ENCODE results near the gene ARHGAP27. TPM values are rescaled to one million over a fixed set of nuclear protein-coding genes. Genes with fewer than 3 reads are reported as not detected.

Gene ARHGAP27
- total RNA-seq, 1 donor from 2014 or later: 15.1 TPM

DNA sequence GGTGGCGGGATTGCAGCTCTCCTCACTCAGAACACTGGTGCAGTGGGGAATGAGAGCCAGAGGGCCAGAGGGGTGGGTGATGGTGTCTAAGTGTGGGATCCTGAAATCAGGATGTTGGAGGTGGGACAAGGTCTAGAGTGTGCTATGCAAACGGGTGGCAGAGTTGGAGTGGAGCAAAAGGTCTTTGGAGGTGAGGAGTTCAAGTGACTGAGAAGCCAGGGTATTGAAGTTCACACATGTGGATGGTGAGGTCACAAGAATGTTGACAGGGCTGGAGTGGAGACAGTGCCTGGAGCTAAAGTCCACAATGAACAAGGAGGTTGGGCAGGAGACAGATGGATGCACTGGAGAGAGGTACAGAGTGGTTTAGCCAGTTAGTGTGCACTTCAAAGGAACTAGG, 77.6 kb downstream of the ARHGAP27 start:
- Histone ChIP-seq H3K9me3 (replicated peaks) (peaks cover 9% of the 10 kb centered on the region), H3K4me1 (no peaks in the 10 kb centered on the region), H3K36me3 (no peaks in the 10 kb centered on the region), H3K4me3 (no peak overlapping the region), H3K27ac (replicated peaks) (no peak overlapping the region), H3K27me3 (ENCODE audit: low read depth) (no peaks in the 10 kb centered on the region)
- intact Hi-C loops (cut with micrococcal nuclease): no loop called here
- no peak for DNase-seq
- TF ChIP-seq, protein P1, sequence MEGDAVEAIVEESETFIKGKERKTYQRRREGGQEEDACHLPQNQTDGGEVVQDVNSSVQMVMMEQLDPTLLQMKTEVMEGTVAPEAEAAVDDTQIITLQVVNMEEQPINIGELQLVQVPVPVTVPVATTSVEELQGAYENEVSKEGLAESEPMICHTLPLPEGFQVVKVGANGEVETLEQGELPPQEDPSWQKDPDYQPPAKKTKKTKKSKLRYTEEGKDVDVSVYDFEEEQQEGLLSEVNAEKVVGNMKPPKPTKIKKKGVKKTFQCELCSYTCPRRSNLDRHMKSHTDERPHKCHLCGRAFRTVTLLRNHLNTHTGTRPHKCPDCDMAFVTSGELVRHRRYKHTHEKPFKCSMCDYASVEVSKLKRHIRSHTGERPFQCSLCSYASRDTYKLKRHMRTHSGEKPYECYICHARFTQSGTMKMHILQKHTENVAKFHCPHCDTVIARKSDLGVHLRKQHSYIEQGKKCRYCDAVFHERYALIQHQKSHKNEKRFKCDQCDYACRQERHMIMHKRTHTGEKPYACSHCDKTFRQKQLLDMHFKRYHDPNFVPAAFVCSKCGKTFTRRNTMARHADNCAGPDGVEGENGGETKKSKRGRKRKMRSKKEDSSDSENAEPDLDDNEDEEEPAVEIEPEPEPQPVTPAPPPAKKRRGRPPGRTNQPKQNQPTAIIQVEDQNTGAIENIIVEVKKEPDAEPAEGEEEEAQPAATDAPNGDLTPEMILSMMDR (IDR thresholded peaks at IDR 0.05; ENCODE audit: borderline replicate concordance): no peak

DNA sequence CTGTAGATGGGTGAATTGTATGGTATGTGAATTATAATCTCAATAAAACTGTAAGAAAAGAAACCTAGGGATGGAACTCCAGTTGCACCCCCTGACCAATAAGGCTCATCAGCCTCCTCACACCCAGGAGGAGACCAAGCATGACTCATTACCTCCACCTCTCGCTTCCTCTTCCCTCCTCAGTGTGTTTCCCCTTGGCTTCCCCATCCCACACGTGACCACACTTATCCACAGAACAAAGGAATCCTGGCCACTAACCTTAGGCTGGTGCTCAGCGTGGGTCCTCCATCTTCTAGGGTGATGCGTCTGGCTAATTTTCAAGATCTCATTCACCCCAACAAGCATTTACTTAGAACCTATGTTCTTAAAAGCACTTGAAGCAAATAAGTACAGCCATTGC, 79.6 kb downstream of the ARHGAP27 start:
- no peak for DNase-seq
- H3K27ac ChIP-seq (replicated peaks): no peak overlapping the region
- no peaks in the 10 kb centered on the region for H3K27me3 ChIP-seq (ENCODE audit: low read depth)
- H3K4me1 ChIP-seq: no peaks in the 10 kb centered on the region
- TF ChIP-seq, protein P1 (IDR thresholded peaks at IDR 0.05; ENCODE audit: borderline replicate concordance): no peak
- peaks cover 9% of the 10 kb centered on the region for H3K9me3 ChIP-seq (replicated peaks)
- H3K36me3 ChIP-seq: no peaks in the 10 kb centered on the region
- intact Hi-C loops (cut with micrococcal nuclease): no loop called here
- H3K4me3 ChIP-seq: no peak overlapping the region

GRCh38 chr17:45351831-45352230, 80.8 kb downstream of the ARHGAP27 start:
- Histone ChIP-seq H3K9me3 (replicated peaks) (peaks cover 9% of the 10 kb centered on the region), H3K4me3 (no peak overlapping the region), H3K27me3 (ENCODE audit: low read depth) (no peaks in the 10 kb centered on the region), H3K4me1 (no peaks in the 10 kb centered on the region), H3K27ac (replicated peaks) (no peak overlapping the region), H3K36me3 (no peaks in the 10 kb centered on the region)
- no peak for DNase-seq
- TF ChIP-seq, protein P1 (IDR thresholded peaks at IDR 0.05; ENCODE audit: borderline replicate concordance): no peak
- intact Hi-C loops (cut with micrococcal nuclease): no loop called here

GRCh38 chr17:45347444-45347843, 85.2 kb downstream of the ARHGAP27 start:
- TF ChIP-seq, protein P1 (IDR thresholded peaks at IDR 0.05; ENCODE audit: borderline replicate concordance): no peak
- peak overlapping the region; percentile 75 for H3K27ac ChIP-seq (replicated peaks)
- intact Hi-C loops (cut with micrococcal nuclease): no loop called here

GRCh38 chr17:45346216-45347015, 86.3 kb downstream of the ARHGAP27 start:
- intact Hi-C loops (cut with micrococcal nuclease): no loop called here
- TF ChIP-seq, protein P1 (IDR thresholded peaks at IDR 0.05; ENCODE audit: borderline replicate concordance): no peak
- no peak for DNase-seq
- Histone ChIP-seq H3K27me3 (ENCODE audit: low read depth) (no peaks in the 10 kb centered on the region), H3K36me3 (no peaks in the 10 kb centered on the region), H3K4me1 (peaks cover 10% of the 10 kb centered on the region), H3K27ac (replicated peaks) (peak overlapping the region; percentile 75), H3K9me3 (replicated peaks) (peaks cover under 1% of the 10 kb centered on the region), H3K4me3 (no peak overlapping the region)

More at GRCh38 chr17:45347444-45347843, 85.2 kb downstream of the ARHGAP27 start:
- H3K4me1 ChIP-seq: no peaks in the 10 kb centered on the region
- H3K27me3 ChIP-seq (ENCODE audit: low read depth): no peaks in the 10 kb centered on the region
- H3K9me3 ChIP-seq (replicated peaks): peaks cover 9% of the 10 kb centered on the region
- H3K4me3 ChIP-seq: no peak overlapping the region
- no peaks in the 10 kb centered on the region for H3K36me3 ChIP-seq
- DNase-seq: no peak

All from left ventricle myocardium inferior (tissue), 1 donor.